HG03039 (cell line): ENCODE data around the gene CEP104.

Source experiments
- ATAC-seq: cut with Tn5 transposase; IDR thresholded peaks from one replicate; pipeline ENCODE4 v1.9.1; 2021; ENCODE audit warnings: mild to moderate bottlenecking, moderate library complexity; ENCODE audit not compliant: unreplicated experiment

The CEP104 gene

GRCh38 chr1:3856923-3857790 is at the start of gene CEP104, which contains the start of gene DFFB:
CEP104 (minus strand) TSS chr1:3857211; CDS start chr1:3852407, 4,804 bp downstream.
DFFB (plus strand) TSS chr1:3857476; CDS start chr1:3857604, 128 bp downstream.
- peak; percentile 89 for ATAC-seq

GRCh38 chr1:3906672-3907020 is 49.6 kb upstream of the CEP104 start:
- no peak for ATAC-seq

- ATAC-seq = no peak
Observed at GRCh38 chr1:3905953-3906671, 49.1 kb upstream of the CEP104 start.

GRCh38 chr1:3905266-3905952 is 48.4 kb upstream of the CEP104 start:
- ATAC-seq = no peak

DNA sequence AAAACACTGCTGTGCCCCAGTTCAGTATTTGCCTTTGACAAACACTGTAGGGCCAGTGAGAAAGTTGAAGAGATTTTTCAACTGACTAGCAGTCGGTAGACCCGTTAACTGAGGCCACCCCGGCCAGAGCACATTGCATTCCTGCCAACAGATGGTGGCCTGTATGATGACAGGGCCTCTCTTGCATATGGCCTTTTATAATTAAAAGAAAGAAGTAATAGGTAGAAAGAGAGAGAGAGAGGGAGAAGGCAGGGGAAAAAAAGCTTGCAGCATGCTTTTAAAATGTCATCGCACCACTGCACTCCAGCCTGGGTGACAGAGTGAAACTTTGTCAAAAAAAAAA is 47.8 kb upstream of the CEP104 start:
- ATAC-seq = no peak

- ATAC-seq = no peak
Observed at GRCh38 chr1:3904006-3904842, 47.2 kb upstream of the CEP104 start.

DNA sequence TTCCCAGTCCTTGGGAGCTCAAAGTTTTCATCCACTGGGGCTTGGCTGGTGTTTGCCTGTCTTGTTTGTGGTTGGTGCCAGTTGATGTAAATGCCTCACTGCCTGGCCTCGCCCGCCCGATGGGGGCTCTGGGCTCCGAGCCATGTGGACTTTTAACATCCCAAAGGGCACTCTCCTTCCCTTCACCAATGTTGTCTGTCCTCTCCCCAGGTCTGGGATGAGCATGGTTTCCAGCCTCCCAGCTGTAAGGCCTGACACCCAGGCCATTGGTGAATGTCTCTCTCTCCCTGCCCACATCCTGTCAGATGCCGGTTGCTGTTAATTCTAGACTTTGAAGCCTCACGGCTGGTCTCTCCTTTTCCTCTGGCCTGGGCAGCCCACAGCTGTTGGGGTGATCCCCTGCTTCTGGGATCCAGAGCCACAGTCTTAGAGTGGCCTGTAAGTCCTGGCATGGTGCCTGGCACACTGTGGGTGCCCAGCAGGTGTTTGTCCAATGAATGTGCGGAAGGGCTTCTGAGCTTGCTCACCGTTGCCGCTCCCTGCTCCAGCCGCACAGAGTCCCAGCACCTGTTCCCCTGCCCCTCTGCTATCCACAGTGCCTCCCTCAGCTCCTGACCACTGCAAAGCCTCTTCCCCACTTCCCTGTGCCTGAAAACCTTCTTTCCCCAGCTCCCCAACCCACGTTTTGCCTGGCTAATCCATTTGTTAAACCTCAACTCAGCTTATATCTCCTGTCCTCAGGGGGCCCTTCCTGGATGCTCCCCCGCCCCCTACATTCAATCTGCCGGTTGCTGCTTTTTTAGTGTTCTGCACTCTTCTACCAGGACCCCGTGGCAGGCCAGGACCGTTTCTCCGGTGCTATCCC is 46.4 kb upstream of the CEP104 start:
- ATAC-seq = no peak

GRCh38 chr1:3902571-3903091 is 45.6 kb upstream of the CEP104 start:
- ATAC-seq = no peak

DNA sequence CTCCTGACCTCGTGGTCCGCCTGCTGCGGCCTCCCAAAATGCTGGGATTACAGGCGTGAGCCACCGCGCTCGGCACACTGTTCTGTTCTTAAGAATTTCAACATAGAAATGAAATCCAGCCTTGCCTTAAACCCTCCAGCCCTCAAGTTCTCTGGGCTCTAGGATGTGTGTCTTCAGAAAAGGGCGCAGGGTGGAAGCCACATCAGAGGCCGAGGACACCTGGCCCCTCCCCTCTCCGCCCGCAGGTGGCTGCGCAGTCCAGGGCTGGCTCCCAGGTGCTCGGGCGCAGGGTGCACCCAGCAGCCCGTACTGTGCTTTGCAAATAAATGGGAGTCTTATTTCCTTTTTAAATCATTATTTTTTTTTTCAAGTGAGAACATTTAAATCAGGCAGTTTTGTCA is 45.1 kb upstream of the CEP104 start:
- no peak for ATAC-seq

DNA sequence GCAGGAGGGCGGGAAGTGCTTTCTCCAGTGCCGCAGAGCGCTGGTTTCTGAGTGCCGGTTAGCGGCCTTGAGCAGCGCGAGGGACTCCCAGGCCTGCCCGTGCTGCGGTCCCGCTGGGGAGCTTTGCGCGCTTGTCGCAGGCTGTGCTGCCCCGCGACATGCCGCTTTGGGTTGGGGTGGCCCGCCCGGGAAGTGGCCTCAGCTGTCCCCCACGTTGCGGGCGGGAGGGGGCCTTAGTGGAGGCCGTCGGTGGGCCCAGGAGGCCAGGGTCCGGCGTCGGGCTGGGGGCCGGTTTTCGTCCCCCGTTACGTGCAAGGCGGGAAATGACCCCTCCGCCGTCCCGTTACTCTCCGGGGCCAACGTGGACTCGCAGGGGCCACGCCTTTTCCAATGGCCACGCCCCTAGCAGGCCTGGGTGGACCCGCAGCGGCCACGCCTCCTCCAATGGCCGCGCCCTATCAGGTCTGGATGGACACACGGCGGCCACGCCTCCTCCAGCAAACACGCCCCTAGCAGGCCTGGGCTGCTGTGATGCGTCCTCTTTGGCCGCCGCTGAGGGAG is 44.0 kb upstream of the CEP104 start:
- ATAC-seq = peak; percentile 43

- peak; percentile 61 for ATAC-seq
Observed at GRCh38 chr1:3900150-3900968, 43.3 kb upstream of the CEP104 start, which contains the start of gene C1orf174. C1orf174 (minus strand) TSS chr1:3900272; CDS start chr1:3900186, 86 bp downstream.

- ATAC-seq = peak; percentile 4
Observed at GRCh38 chr1:3899754-3900149, 42.7 kb upstream of the CEP104 start.

DNA sequence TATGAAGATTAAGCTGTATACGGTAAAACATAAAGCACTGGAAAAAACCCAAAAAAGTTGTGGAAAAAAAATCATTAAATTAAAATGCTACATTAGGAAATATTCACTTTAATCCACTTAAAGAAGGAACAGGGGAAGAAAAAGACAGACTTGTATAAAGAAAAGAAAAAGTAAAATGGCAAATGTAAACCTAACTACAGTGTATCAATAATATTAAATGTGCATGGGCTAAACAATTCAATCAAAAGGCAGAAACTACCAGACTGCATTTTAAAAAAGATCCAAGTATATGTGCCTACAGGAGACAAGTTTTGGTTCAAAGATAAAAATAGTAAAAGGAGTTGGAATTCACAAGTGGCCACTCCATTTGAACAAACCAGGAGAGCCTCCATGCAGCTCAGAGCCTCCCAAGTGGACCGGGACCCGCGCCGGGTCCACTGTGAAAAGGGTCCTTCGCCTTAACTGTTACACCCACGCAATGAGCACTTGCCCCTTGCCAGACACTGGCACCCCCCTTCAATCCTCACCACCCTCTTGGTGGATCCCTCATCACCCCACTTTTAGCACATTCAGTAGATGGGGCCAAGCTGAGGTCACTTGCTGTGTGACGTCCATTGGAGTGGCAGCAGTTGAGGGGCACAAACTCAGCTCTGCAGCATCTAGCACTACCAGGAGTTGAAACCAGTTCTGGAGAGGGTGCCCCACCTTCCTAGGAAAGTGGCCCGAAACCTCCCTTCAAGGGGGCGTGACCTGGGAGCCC is 42.2 kb upstream of the CEP104 start:
- ATAC-seq = no peak

DNA sequence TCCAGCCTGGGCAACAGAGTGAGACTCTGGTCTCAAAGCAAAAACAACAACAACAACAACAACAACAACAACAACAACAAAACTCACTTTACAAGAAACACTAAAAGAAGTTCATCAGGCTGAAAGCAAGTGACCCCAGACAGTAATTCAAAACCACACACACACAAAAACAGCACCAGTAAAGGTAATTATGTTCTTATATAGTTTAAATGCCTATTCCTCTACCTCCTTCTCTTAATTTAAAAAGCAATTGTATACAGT is 41.4 kb upstream of the CEP104 start:
- ATAC-seq = no peak

DNA sequence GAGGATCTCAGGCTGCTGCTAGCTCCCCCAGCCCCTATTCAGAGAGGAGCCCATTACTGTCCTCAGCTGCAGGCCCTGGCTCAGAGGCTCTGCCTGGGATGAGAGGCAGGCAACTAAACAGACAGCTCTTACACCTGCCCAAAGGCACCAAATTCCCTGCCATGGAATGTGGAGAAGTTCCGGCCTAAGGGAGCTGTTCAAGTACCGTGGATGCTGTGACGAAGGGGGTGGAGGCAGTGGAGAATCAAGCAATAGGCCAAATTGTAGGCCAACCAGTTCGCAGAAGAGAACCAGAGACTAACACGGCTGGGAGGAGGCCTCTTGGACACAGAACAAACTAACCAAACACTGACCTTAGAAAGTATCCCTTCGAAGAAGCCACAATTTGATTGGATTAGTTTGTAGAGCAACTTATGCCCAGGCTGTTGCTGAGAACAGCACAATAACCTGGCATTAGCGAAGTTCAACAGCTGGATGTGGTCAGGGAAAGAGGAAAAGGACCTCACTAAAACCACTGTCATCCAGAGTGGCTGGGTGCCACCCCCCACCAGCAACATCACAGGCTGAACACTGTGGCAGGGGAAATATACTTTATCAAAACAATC is 39.5 kb upstream of the CEP104 start:
- no peak for ATAC-seq

DNA sequence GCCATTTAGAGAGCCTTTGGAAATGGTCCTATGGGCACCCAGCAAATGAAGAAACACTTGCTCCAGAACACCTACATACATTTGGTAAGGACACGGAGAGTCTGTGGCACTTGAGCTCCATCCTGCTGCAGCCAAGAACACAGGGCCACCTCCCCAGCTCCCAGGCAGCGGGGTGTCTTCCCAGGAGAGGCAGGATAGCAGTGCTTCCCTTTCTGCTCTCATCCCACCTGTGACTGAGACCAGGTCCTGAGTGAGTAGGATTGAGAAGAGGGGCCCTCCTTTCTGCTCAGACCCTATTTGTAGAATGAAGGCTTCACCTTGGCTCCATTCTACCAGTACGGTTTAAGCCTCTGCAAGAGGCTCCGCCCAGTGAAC is 38.9 kb upstream of the CEP104 start:
- ATAC-seq = no peak

GRCh38 chr1:3895279-3895950 is 38.4 kb upstream of the CEP104 start:
- ATAC-seq = no peak
